Endodermal cell (in vitro differentiated cells): Measurements from ENCODE around the gene SPATA2. TPM values are rescaled to one million over a fixed set of nuclear protein-coding genes. Genes with fewer than 3 reads are reported as not detected.

Source experiments
- DNase-seq: peaks from one replicate; pipeline ENCODE4 v3.0.0-alpha.2; 2017
- H3K27ac ChIP-seq: 2 replicates; pipeline ENCODE4 v1.5.1; 2013; ENCODE audit warnings: mild to moderate bottlenecking, low read depth, low read length, moderate library complexity
- H3K27me3 ChIP-seq: 2 replicates; pipeline ENCODE4 v1.6.1; 2013; ENCODE audit warnings: mild to moderate bottlenecking, low read length, moderate library complexity; ENCODE audit not compliant: insufficient read depth, control insufficient read depth, poor library complexity, severe bottlenecking
- H3K36me3 ChIP-seq: 2 replicates; pipeline ENCODE4 v1.7.0; 2013; ENCODE audit warnings: mild to moderate bottlenecking, low read length, moderate library complexity; ENCODE audit not compliant: control insufficient read depth, insufficient read depth
- H3K4me1 ChIP-seq: one replicate; pipeline ENCODE4 v1.7.0; 2013; ENCODE audit warnings: low read length; ENCODE audit not compliant: control insufficient read depth, insufficient read depth
- H3K4me3 ChIP-seq: 2 replicates; pipeline ENCODE4 v1.5.1; 2013; ENCODE audit warnings: mild to moderate bottlenecking, low read length, moderate library complexity
- H3K9ac ChIP-seq: 2 replicates; pipeline ENCODE4 v1.6.1; 2013; ENCODE audit warnings: mild to moderate bottlenecking, low read length, moderate library complexity; ENCODE audit not compliant: poor library complexity, severe bottlenecking; ENCODE audit errors: extremely low read depth
- H3K9me3 ChIP-seq: 2 replicates; pipeline ENCODE4 v1.6.1; 2013; ENCODE audit warnings: mild to moderate bottlenecking, low read length, moderate library complexity; ENCODE audit not compliant: control insufficient read depth
- H3K27ac Mint-ChIP-seq: 2 replicates; pipeline ENCODE4 v1.8.0; 2020; ENCODE audit warnings: mixed read lengths
- H3K27me3 Mint-ChIP-seq: 2 replicates; pipeline ENCODE4 v1.8.0; 2021; ENCODE audit warnings: mild to moderate bottlenecking, mixed read lengths; ENCODE audit not compliant: insufficient read depth
- H3K36me3 Mint-ChIP-seq: 2 replicates; pipeline ENCODE4 v1.8.0; 2020; ENCODE audit warnings: low read depth, mixed read lengths
- H3K4me1 Mint-ChIP-seq: 2 replicates; pipeline ENCODE4 v1.8.0; 2020; ENCODE audit warnings: mixed read lengths
- H3K4me3 Mint-ChIP-seq: 2 replicates; pipeline ENCODE4 v1.8.0; 2020; ENCODE audit warnings: mild to moderate bottlenecking, moderate library complexity, mixed read lengths
- H3K9me3 Mint-ChIP-seq: 2 replicates; pipeline ENCODE4 v1.8.0; 2020; ENCODE audit warnings: mild to moderate bottlenecking, mixed read lengths
- WGBS, 2 experiments: methylation state at CpG; one replicate each; pipeline versions ENCODE4 v1.1.5 to v1.1.7; 2013; ENCODE audit warnings: missing lambda C conversion rate in 2 of 2, mixed read lengths in 1 of 2; ENCODE audit not compliant: insufficient coverage in 1 of 2, insufficient read length in 1 of 2; 5-methylcytosine and 5-hydroxymethylcytosine counted together
- total RNA-seq, 2 donors: library from RNA; stranded (reverse); fragmentation: NEBNext Ultra II Directional in 1 of 2; extraction: Animal tissue kit (Norgen Biotek cat#: 25700) in 1 of 2; gene quantifications; 2 replicates in 1 of 2; 3 replicates in 1 of 2; pipeline ENCODE4 v1.2.1, GENCODE V29; 2021
- TF ChIP-seq, protein P1 (sequence below): fragments of 200-600 bp; sonication (generic); conservative IDR thresholded peaks from 2 replicates; pipeline ENCODE4 v1.5.0; 2021; ENCODE audit warnings: antibody characterized with exemption, mild to moderate bottlenecking

Gene SPATA2
- total RNA-seq, 2 donors from 2014 or later, result 8.6 to 10.4 TPM

DNA sequence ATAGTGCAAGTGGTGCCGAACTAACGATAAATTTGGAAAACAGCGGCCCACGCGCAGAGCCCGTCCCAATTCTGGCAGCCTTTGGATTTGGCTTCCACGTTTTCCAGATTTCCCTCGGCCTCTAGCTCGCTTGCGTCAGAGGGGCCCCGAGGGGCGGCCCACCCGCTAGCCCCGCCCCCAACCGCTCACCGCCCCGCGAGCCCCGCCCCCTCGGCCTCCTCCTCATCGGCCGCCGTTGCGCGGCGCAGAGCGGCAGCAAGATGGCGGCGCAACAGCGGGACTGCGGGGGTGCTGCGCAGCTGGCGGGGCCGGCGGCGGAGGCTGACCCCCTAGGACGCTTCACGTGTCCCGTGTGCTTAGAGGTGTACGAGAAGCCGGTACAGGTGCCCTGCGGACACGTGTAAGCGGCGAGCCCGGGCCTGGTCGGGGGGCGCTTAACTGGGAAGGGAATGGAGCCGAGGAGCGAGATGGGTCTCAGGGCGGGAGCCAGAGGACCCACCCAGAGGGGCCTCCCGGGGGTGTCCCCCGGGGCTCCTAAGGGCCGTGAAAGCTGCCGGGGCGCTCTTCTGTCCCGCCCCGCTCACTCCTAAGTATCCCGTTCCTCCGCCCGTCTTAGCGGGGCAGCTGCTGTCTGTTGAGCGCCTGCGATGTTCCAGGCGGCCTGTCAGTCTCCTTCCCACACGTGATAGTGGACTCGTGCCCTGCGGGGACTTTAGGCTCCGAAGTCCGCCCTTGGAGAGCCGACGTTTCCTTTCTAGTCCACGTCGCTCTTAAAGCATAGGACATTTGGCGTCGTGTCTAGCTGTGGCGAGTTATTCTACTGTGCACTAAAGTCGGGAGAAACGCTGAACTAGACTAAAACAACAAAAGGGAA, 21.1 kb upstream of the SPATA2 start, which contains the start of gene RNF114:
TSS of gene RNF114 (plus strand) at position 245 of the 874 bp plus-strand sequence. CDS start at position 261, 16 bp downstream.
- TF ChIP-seq, protein P1, sequence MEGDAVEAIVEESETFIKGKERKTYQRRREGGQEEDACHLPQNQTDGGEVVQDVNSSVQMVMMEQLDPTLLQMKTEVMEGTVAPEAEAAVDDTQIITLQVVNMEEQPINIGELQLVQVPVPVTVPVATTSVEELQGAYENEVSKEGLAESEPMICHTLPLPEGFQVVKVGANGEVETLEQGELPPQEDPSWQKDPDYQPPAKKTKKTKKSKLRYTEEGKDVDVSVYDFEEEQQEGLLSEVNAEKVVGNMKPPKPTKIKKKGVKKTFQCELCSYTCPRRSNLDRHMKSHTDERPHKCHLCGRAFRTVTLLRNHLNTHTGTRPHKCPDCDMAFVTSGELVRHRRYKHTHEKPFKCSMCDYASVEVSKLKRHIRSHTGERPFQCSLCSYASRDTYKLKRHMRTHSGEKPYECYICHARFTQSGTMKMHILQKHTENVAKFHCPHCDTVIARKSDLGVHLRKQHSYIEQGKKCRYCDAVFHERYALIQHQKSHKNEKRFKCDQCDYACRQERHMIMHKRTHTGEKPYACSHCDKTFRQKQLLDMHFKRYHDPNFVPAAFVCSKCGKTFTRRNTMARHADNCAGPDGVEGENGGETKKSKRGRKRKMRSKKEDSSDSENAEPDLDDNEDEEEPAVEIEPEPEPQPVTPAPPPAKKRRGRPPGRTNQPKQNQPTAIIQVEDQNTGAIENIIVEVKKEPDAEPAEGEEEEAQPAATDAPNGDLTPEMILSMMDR, result no peak
- Mint-ChIP-seq H3K9me3 (no peaks in the 10 kb centered on the region), H3K27ac (peak within 1 kb of the TSS; percentile 66), H3K27me3 (no peaks in the 10 kb centered on the region), H3K4me3 (peak within 1 kb of the TSS; percentile 88), H3K4me1 (peaks cover 33% of the 10 kb centered on the region), H3K36me3 (peaks cover 9% of the 10 kb centered on the region)
- 1% methylated on average over 43 to 79 of the region's 79 CpGs for WGBS, 2 experiments
- H3K36me3 ChIP-seq, result peaks cover 13% of the 10 kb centered on the region
- H3K9me3 ChIP-seq, result no peaks in the 10 kb centered on the region
- DNase-seq, result peak; percentile 96
- peak within 1 kb of the TSS; percentile 100 for H3K4me3 ChIP-seq
- no peaks in the 10 kb centered on the region for H3K27me3 ChIP-seq
- peak within 1 kb of the TSS; percentile 91 for H3K9ac ChIP-seq
- peaks cover 18% of the 10 kb centered on the region for H3K4me1 ChIP-seq
- H3K27ac ChIP-seq, result no peak within 1 kb of the TSS

DNA sequence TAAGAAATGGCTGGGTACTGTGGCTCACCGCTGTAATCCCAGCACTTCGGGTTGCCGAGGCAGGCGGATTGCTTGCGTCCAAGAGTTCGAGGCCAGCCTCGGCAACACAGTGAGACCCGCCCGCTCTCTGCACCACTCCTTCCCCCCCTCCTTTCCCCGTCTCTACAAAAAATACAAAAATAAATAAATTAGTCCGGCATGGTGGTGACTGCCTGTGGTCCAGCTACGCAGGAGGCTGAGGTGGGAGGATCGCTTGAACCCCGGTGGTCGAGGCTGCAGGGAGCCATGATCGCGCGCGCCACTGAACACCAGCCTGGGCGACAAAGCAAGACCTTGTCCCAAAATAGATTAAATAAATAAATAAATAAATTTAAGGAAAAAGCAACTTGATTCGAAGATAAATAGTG, 20.4 kb upstream of the SPATA2 start:
- Mint-ChIP-seq H3K9me3 (no peaks in the 10 kb centered on the region), H3K27me3 (no peaks in the 10 kb centered on the region), H3K36me3 (peaks cover 3% of the 10 kb centered on the region), H3K4me1 (peaks cover 27% of the 10 kb centered on the region), H3K4me3 (peak overlapping the region; percentile 88), H3K27ac (no peak overlapping the region)
- Histone ChIP-seq H3K36me3 (peaks cover 7% of the 10 kb centered on the region), H3K9ac (no peak overlapping the region), H3K9me3 (no peaks in the 10 kb centered on the region), H3K27ac (no peak overlapping the region), H3K27me3 (no peaks in the 10 kb centered on the region), H3K4me3 (no peak overlapping the region), H3K4me1 (peaks cover 16% of the 10 kb centered on the region)
- no peak for DNase-seq
- TF ChIP-seq, protein P1, result no peak
- WGBS, 2 experiments, result 80 to 100% methylated on average over 4 to 21 of the region's 21 CpGs

DNA sequence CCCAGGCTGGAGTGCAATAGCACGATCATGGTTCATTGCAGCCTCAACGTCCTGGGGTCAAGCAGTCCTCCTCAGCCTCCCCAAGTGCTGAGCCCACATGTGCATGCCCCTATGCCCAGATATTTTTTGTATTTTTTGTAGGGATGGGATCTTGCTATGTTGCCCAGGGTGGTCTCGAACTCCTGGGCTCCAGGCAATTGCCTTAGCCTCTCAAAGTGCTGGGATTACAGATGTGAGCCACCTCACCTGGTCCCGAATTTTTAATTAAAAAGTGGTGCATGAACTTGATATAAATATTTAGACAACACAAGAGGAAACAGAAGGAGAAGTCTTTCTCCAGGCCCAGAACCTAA, 13.8 kb upstream of the SPATA2 start:
- no peak overlapping the region for H3K4me3 ChIP-seq
- Mint-ChIP-seq H3K9me3 (no peaks in the 10 kb centered on the region), H3K36me3 (no peaks in the 10 kb centered on the region), H3K27me3 (no peaks in the 10 kb centered on the region), H3K4me3 (no peak overlapping the region), H3K4me1 (peaks cover 1% of the 10 kb centered on the region), H3K27ac (no peak overlapping the region)
- H3K9me3 ChIP-seq, result no peaks in the 10 kb centered on the region
- H3K27ac ChIP-seq, result no peak overlapping the region
- no peaks in the 10 kb centered on the region for H3K27me3 ChIP-seq
- no peak for DNase-seq
- no peaks in the 10 kb centered on the region for H3K4me1 ChIP-seq
- H3K9ac ChIP-seq, result no peak overlapping the region
- TF ChIP-seq, protein P1, result no peak
- 33 to 35% methylated on average over 1 to 4 of the region's 4 CpGs for WGBS, 2 experiments
- H3K36me3 ChIP-seq, result no peaks in the 10 kb centered on the region
